DOHH2 (cell line): ENCODE results near the gene CHKB.

Experiments used
- EZH2phosphoT487 ChIP-seq: fragments of 200-600 bp; sonication (generic); IDR thresholded peaks from 2 replicates; pipeline ENCODE4 v1.6.1; 2017; ENCODE audit warnings: borderline replicate concordance, mild to moderate bottlenecking, antibody characterized with exemption, low read length, moderate library complexity, mixed read lengths
- TF ChIP-seq, protein P1 (sequence below): fragments of 200-600 bp; sonication (generic); IDR thresholded peaks from one replicate; pipeline ENCODE4 v1.5.1; 2014; ENCODE audit warnings: antibody characterized with exemption, mild to moderate bottlenecking, low read depth, low read length; ENCODE audit not compliant: poor library complexity, severe bottlenecking

DNA sequence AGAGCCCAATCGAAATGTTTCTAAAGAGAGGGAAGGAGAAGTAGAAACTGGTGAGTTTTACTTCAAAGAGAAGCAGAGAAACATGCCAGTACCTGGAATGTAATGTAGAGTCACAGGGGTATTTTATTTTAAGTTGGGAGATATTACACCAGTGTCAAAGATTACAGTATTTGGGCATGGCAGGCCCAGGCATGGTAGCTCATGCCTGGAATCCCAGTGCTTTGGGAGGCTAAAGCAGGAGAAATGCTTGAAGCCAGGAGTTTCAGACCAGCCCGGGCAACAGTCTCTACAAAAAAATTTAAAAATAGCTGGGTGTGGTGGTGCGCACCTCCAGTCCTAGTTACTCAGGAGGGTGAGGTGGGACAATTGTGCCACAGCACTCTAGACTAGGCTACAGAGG, 22.6 kb downstream of the CHKB start:
- TF ChIP-seq, protein P1, sequence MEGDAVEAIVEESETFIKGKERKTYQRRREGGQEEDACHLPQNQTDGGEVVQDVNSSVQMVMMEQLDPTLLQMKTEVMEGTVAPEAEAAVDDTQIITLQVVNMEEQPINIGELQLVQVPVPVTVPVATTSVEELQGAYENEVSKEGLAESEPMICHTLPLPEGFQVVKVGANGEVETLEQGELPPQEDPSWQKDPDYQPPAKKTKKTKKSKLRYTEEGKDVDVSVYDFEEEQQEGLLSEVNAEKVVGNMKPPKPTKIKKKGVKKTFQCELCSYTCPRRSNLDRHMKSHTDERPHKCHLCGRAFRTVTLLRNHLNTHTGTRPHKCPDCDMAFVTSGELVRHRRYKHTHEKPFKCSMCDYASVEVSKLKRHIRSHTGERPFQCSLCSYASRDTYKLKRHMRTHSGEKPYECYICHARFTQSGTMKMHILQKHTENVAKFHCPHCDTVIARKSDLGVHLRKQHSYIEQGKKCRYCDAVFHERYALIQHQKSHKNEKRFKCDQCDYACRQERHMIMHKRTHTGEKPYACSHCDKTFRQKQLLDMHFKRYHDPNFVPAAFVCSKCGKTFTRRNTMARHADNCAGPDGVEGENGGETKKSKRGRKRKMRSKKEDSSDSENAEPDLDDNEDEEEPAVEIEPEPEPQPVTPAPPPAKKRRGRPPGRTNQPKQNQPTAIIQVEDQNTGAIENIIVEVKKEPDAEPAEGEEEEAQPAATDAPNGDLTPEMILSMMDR: no peak
- no peak for TF ChIP-seq EZH2phosphoT487
